Stimulated activated CD8-positive, alpha-beta memory T cell treated with anti-CD3 and anti-CD28 coated beads, Interleukin-4, amount 100 ng/mL, for 24 hours (primary cell): Measurements from ENCODE around the gene TMEM238.
"Not testable (repeated sequence)": the region's sequence is repeated elsewhere in the genome, so short reads cannot be mapped to it uniquely, and the experiment has no call there.

Source experiments
- DNase-seq: peaks from one replicate; pipeline ENCODE4 v3.0.0-alpha.2; 2020; ENCODE audit warnings: low read depth

The TMEM238 gene

GRCh38 chr19:55401390-55401789 lies 17.3 kb upstream of the TMEM238 start:
- not testable (repeated sequence) for DNase-seq

- DNase-seq = no peak
Measured at GRCh38 chr19:55400281-55401087, 16.4 kb upstream of the TMEM238 start.

GRCh38 chr19:55398200-55398925 lies 14.3 kb upstream of the TMEM238 start:
- no peak for DNase-seq

GRCh38 chr19:55392820-55393761 lies 9.0 kb upstream of the TMEM238 start:
- DNase-seq = no peak

- no peak for DNase-seq
Measured at GRCh38 chr19:55391702-55392615, 7.9 kb upstream of the TMEM238 start.

GRCh38 chr19:55391191-55391670 lies 7.1 kb upstream of the TMEM238 start:
- no peak for DNase-seq

GRCh38 chr19:55390461-55390880 lies 6.4 kb upstream of the TMEM238 start:
- DNase-seq = no peak

GRCh38 chr19:55389386-55390317 lies 5.6 kb upstream of the TMEM238 start:
- no peak for DNase-seq

GRCh38 chr19:55387736-55388497 lies 3.8 kb upstream of the TMEM238 start:
- no peak for DNase-seq

- DNase-seq = peak; percentile 10
Measured at GRCh38 chr19:55386493-55386971, 2.4 kb upstream of the TMEM238 start.

- DNase-seq = peak; percentile 94
Measured at GRCh38 chr19:55385724-55386492, 1.8 kb upstream of the TMEM238 start, which contains the start of gene RPL28. Gene RPL28, plus strand, starts transcription at chr19:55385932. Its CDS starts 426 bp downstream, at chr19:55386358.

- peak; percentile 95 for DNase-seq
Measured at GRCh38 chr19:55384920-55385723, 1.0 kb upstream of the TMEM238 start.

- peak; percentile 15 for DNase-seq
Measured at GRCh38 chr19:55383279-55384130, 587 bp downstream of the TMEM238 start.

GRCh38 chr19:55382522-55383054 lies 1.5 kb downstream of the TMEM238 start:
- DNase-seq = no peak

- DNase-seq = no peak
Measured at GRCh38 chr19:55382013-55382412, 2.1 kb downstream of the TMEM238 start.

- DNase-seq = no peak
Measured at GRCh38 chr19:55379174-55379573, 4.9 kb downstream of the TMEM238 start.
